Left lung (tissue), 10 donors: Measurements from ENCODE around the gene PRUNE1. TPM values are rescaled to one million over a fixed set of nuclear protein-coding genes. Genes with fewer than 3 reads are reported as not detected.

Experiments
- ATAC-seq: fragments of 200-7000 bp; cut with Tn5 transposase; one replicate; pipeline ENCODE4 v1.9.1; 2020; ENCODE audit warnings: moderate library complexity
- DNase-seq, 4 donors: peaks; one replicate each; pipeline ENCODE4 v3.0.0-alpha.2; 2013 to 2020
- H3K27ac ChIP-seq, 2 donors: fragments of 200-600 bp; sonication (generic) in 1 of 2; one replicate each; pipeline versions ENCODE4 v1.5.0 to v1.8.0; 2020 to 2021
- H3K27me3 ChIP-seq, 2 donors: fragments of 200-600 bp; sonication (generic) in 1 of 2; one replicate each; pipeline versions ENCODE4 v1.5.0 to v1.8.0; 2020 to 2021
- H3K36me3 ChIP-seq, 2 donors: fragments of 200-600 bp; sonication (generic) in 1 of 2; one replicate each; pipeline versions ENCODE4 v1.5.0 to v1.8.0; 2020 to 2021
- H3K4me1 ChIP-seq, 2 donors: fragments of 200-600 bp; one replicate each; pipeline ENCODE4 v1.8.0; 2021
- H3K4me3 ChIP-seq, 2 donors: fragments of 200-600 bp; sonication (generic) in 1 of 2; one replicate each; pipeline versions ENCODE4 v1.5.0 to v1.8.0; 2020 to 2021; ENCODE audit warnings: mild to moderate bottlenecking in 1 of 2
- H3K9me3 ChIP-seq, 2 donors: fragments of 200-600 bp; sonication (generic) in 1 of 2; one replicate each; pipeline versions ENCODE4 v1.5.0 to v1.8.0; 2020 to 2021
- CTCF ChIP-seq, 2 donors: fragments of 200-600 bp; sonication (generic) in 1 of 2; IDR thresholded peaks; one replicate each; pipeline versions ENCODE4 v1.5.0 to v1.8.0; 2021; ENCODE audit warnings: antibody characterized with exemption in 2 of 2
- intact Hi-C, 2 donors: fragments of 100-400 bp; cut with DNase I; formaldehyde crosslinking; loops; one replicate each; pipeline versions ENCODE4 v1.11.2 to v1.14.2; 2022
- polyA plus RNA-seq, 6 donors: library from polyadenylated mRNA; unstranded; fragments of 120-200 nt; gene quantifications; one replicate each; pipeline ENCODE4 v1.2.1, GENCODE V29; 2013; ENCODE audit not compliant: insufficient read length in 6 of 6
- total RNA-seq, 2 donors: library from RNA; stranded (reverse); fragmentation: NEBNext Ultra II Directional; extraction: Animal tissue kit (Norgen Biotek cat#: 25700); gene quantifications; one replicate each; pipeline ENCODE4 v1.2.1, GENCODE V29; 2021
- donor health status: DM: no; HTN: yes; CAD: no.
- donor health status: DM: no; HTN: no; CAD: no.

The PRUNE1 gene
- total and polyA plus RNA-seq, 8 donors, result 15.1 to 42.7 (median 38.6) TPM

DNA sequence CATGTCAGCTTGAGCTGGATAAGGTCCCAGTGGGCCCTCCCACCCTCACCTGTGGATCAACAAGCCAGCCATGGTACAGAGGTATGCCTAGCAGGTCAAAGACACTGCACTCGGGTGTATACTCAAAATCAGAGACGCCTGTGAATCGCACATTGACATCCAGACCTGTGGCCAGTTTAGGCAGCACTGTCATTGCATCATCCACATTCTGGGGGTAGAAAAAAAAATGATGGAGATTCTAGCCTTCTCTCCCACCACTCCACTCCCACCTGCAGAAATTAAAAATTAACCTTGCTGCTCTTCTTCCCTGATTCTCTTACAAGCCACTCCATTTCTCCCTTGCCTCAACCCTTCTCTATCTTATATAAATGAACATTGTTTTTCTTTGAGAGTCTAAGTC is 7.8 kb upstream of the PRUNE1 start:
- ATAC-seq, result no peak
- intact Hi-C loops, result no loop called here
- H3K9me3 ChIP-seq, result no peaks in the 10 kb centered on the region
- no peak overlapping the region for H3K4me3 ChIP-seq
- peaks cover 0 to 35% of the 10 kb centered on the region in 2 donors for H3K36me3 ChIP-seq
- TF ChIP-seq CTCF (IDR thresholded peaks at IDR 0.05), result no peak
- no peak for DNase-seq
- peak overlapping the region in 1 of 2 donors; percentile 87 for H3K27ac ChIP-seq
- H3K4me1 ChIP-seq, result peaks cover 23 to 70% of the 10 kb centered on the region in 2 donors
- H3K27me3 ChIP-seq, result no peaks in the 10 kb centered on the region

DNA sequence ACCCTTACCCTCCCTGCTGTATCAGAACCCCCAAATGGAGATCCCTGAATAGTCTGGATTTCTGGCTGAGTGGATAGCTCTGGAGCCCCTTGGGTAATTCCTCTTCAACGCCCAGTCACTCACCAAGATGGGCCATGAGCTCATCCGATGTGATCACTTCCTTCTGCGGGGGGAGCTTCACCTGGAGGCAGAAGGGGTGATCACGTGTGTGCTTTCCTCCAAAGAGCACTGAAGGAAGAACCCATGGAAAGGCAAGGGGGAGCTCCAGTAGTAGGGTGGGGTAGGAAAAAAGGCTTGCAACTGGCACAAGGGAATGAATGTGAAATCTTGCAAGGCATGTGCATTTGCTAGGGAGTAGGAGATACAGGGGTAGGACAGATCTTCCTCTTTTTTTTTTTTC is 6.6 kb upstream of the PRUNE1 start:
- TF ChIP-seq CTCF (IDR thresholded peaks at IDR 0.05), result no peak
- peaks cover 0 to 32% of the 10 kb centered on the region in 2 donors for H3K36me3 ChIP-seq
- DNase-seq (no peak), ATAC-seq (no peak)
- H3K4me1 ChIP-seq, result peaks cover 23 to 69% of the 10 kb centered on the region in 2 donors
- peak overlapping the region in 1 of 2 donors; percentile 87 for H3K27ac ChIP-seq
- H3K27me3 ChIP-seq, result no peaks in the 10 kb centered on the region
- H3K9me3 ChIP-seq, result no peaks in the 10 kb centered on the region
- intact Hi-C loops, result no loop called here
- H3K4me3 ChIP-seq, result no peak overlapping the region

DNA sequence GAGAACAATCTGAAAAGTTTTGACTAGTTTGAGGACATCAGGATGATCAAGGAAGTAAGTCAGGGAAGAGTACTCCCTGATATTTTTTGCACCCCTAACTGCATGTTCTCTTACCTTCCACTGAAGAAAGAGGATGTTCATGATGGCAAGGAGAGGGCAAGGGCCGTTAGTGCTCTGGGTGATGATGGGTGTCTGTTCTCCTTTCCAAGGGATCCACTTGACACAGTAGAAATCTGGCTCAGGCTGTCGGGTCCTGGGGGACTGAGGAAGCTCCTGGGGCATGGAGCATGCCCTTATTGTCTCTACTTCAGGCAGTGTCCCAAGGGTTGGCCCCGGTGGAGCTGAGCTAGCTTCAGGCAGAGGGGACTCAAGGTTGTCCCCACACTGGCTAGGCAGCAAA is 6.2 kb upstream of the PRUNE1 start:
- Histone ChIP-seq H3K27me3 (no peaks in the 10 kb centered on the region), H3K27ac (peak overlapping the region in 1 of 2 donors; percentile 87), H3K4me3 (no peak overlapping the region), H3K4me1 (peaks cover 26 to 74% of the 10 kb centered on the region in 2 donors), H3K9me3 (no peaks in the 10 kb centered on the region), H3K36me3 (peaks cover 0 to 28% of the 10 kb centered on the region in 2 donors)
- ATAC-seq, result no peak
- TF ChIP-seq CTCF (IDR thresholded peaks at IDR 0.05), result no peak
- DNase-seq, result no peak
- intact Hi-C loops, result no loop called here

GRCh38 chr1:151002611-151003010 is 5.6 kb upstream of the PRUNE1 start:
- TF ChIP-seq CTCF (IDR thresholded peaks at IDR 0.05), result no peak
- Histone ChIP-seq H3K27me3 (no peaks in the 10 kb centered on the region), H3K27ac (peak overlapping the region in 1 of 2 donors; percentile 87), H3K36me3 (peaks cover 0 to 22% of the 10 kb centered on the region in 2 donors), H3K4me1 (peaks cover 31 to 79% of the 10 kb centered on the region in 2 donors), H3K4me3 (peak overlapping the region in 1 of 2 donors; percentile 20), H3K9me3 (no peaks in the 10 kb centered on the region)
- intact Hi-C loops, result no loop called here
- ATAC-seq (no peak), DNase-seq (no peak)

DNA sequence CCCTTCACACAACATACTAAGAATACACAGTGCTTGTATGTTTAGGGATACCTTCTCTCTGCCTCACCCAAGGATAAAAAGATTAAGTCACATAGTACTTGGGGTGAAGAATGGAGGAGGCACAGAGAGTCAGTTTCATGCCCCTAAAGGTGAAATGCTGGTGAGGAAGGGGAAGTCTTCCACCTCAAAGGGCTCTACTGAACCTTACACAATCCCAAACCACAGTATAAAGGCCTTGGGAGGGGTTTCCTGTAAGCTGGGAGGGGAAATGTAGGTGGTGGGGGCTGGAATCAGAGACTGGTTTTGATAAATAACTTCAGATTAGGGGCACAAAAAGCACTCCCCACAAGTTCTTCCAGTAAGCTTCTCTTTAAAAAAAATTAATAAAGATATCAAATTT is 5.1 kb upstream of the PRUNE1 start:
- TF ChIP-seq CTCF (IDR thresholded peaks at IDR 0.05), result no peak
- H3K27ac ChIP-seq, result peak overlapping the region; percentile 4 to 87
- peaks cover 0 to 16% of the 10 kb centered on the region in 2 donors for H3K36me3 ChIP-seq
- H3K4me1 ChIP-seq, result peaks cover 34 to 85% of the 10 kb centered on the region in 2 donors
- no peak for ATAC-seq
- peak overlapping the region in 1 of 2 donors; percentile 20 for H3K4me3 ChIP-seq
- no peak for DNase-seq
- H3K9me3 ChIP-seq, result no peaks in the 10 kb centered on the region
- no peaks in the 10 kb centered on the region for H3K27me3 ChIP-seq
- intact Hi-C loops, result no loop called here
